C4-2B (cell line): Measurements from ENCODE around the gene UVSSA.

Experiments
- H3K27ac ChIP-seq: fragments of 450-650 bp; 2 replicates; pipeline ENCODE4 v1.5.1; 2017
- CTCF ChIP-seq: fragments of 450-650 bp; conservative IDR thresholded peaks from 2 replicates; pipeline ENCODE4 v1.5.1; 2017; ENCODE audit warnings: mild to moderate bottlenecking
- ZFX ChIP-seq: fragments of 450-650 bp; IDR thresholded peaks from 2 replicates; pipeline ENCODE4 v1.6.1; 2017

The UVSSA gene

DNA sequence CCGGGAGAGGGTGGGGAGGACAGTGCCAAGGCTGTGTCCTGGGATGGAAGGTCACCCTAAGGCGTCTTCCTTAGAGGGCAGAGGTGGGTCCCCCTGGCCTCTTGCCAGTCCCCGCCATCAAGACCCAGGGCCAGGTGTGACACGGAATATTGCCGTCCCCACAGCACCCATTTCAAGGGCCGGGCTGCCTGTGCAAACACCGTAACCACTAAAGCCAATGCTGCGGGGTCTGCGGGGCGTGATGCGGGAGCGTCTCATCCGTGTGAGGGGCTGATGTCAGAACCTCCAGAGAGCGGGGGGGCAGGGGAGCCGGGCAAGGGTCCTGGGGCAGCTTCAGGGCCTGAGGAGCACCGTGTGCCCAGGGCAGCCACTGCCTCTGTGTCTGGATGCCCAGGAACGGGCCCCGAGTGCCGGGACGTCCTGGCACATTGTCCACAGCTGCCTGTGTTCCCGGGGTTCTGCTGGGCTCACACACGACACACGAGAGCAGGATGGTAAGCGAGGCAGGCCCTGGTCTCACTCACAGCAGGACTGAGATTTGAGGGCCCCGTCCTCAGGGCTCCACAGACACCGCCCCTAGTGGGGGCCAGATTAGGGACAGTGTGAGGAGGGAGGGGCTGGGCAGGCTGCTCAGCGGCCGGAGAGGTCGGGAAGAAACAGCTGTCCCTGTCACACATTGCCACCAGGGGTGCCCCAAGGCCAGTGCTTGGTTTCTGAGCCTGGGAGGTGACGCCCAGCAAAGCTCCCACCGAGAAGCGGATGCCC, 30.0 kb downstream of the UVSSA start:
- TF ChIP-seq ZFX (no peak), CTCF (no peak)
- no peak overlapping the region for H3K27ac ChIP-seq

GRCh38 chr4:1377606-1378261, 30.7 kb downstream of the UVSSA start:
- no peak for TF ChIP-seq CTCF
- TF ChIP-seq ZFX, result no peak
- no peak overlapping the region for H3K27ac ChIP-seq

GRCh38 chr4:1378559-1379231, 31.7 kb downstream of the UVSSA start:
- H3K27ac ChIP-seq, result no peak overlapping the region
- no peak for TF ChIP-seq ZFX
- no peak for TF ChIP-seq CTCF

- H3K27ac ChIP-seq, result no peak overlapping the region
- TF ChIP-seq CTCF (no peak), ZFX (no peak)
Measured at GRCh38 chr4:1379351-1379781, 32.4 kb downstream of the UVSSA start.

DNA sequence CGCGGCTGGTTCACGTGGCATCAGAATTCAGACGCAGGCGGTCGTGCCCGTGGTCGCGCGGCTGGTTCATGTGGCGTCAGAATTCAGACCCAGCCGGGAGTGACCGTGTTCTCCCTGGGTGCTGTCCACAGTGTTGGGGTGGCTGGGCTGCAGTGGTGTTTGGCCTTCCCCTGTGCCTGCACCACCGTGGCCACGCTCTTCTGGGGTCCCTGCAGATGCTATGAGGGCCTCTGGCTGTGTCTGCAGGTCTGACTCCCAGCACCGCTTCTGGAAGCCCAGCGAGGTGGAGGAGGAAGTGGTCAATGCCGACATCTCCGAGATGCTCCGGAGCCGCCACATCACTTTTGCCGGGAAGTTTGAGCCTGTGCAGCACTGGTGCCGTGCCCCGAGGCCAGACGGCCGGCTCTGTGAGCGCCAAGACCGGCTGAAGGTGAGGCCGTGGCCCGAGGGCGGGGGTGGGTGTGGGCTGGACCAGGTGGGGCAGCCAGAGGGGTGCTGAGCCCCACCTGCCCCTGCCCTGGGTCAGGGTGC, 32.9 kb downstream of the UVSSA start:
- H3K27ac ChIP-seq, result no peak overlapping the region
- TF ChIP-seq ZFX (no peak), CTCF (no peak)

GRCh38 chr4:1380368-1381151, 33.6 kb downstream of the UVSSA start:
- no peak overlapping the region for H3K27ac ChIP-seq
- TF ChIP-seq CTCF, result no peak
- TF ChIP-seq ZFX, result no peak
